ENCODE data around the gene KCNQ5. TPM values are rescaled to one million over a fixed set of nuclear protein-coding genes. Genes with fewer than 3 reads are reported as not detected.

KCNQ5 gene
- total RNA-seq, 1 donor from 2014 or later: 3.9 TPM

DNA sequence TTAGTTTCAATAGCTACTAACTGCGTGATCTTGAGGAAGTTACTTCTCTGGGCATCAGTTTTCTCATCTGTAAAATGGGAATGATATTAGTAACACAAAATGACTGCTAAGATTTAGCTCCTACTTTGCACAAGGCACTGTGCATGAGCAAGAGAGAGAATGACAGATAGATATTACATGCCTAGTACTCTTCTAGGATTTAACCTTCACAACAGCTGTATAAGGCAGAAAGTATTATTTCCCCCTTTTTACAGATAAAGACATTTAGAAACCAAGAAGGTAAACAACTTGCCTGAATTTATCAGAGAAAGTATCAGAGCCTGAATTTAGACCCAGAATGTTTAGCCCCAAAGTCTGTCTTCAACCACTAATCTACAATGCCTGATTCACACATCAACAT, 321.8 kb downstream of the KCNQ5 start:
- H3K27me3 ChIP-seq: no peaks in the 10 kb centered on the region
- H3K27ac ChIP-seq: no peak overlapping the region
- no peaks in the 10 kb centered on the region for H3K9me3 ChIP-seq
- no peak overlapping the region for H3K4me3 ChIP-seq
- DNase-seq (ENCODE audit: extremely low spot score in 2 of 2): no peak
- H3K4me1 ChIP-seq: no peaks in the 10 kb centered on the region
- intact Hi-C loops (cut with DNase I): no loop called here
- TF ChIP-seq POLR2AphosphoS5 (IDR thresholded peaks at IDR 0.05; ENCODE audit: insufficient read depth in 1 of 2, low read depth in 1 of 2) (no peak), POLR2A (IDR thresholded peaks at IDR 0.05) (no peak)
- TF ChIP-seq, protein P1, sequence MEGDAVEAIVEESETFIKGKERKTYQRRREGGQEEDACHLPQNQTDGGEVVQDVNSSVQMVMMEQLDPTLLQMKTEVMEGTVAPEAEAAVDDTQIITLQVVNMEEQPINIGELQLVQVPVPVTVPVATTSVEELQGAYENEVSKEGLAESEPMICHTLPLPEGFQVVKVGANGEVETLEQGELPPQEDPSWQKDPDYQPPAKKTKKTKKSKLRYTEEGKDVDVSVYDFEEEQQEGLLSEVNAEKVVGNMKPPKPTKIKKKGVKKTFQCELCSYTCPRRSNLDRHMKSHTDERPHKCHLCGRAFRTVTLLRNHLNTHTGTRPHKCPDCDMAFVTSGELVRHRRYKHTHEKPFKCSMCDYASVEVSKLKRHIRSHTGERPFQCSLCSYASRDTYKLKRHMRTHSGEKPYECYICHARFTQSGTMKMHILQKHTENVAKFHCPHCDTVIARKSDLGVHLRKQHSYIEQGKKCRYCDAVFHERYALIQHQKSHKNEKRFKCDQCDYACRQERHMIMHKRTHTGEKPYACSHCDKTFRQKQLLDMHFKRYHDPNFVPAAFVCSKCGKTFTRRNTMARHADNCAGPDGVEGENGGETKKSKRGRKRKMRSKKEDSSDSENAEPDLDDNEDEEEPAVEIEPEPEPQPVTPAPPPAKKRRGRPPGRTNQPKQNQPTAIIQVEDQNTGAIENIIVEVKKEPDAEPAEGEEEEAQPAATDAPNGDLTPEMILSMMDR (IDR thresholded peaks at IDR 0.05): no peak
- no peaks in the 10 kb centered on the region for H3K36me3 ChIP-seq

GRCh38 chr6:72944660-72945059, 322.8 kb downstream of the KCNQ5 start:
- DNase-seq (ENCODE audit: extremely low spot score in 2 of 2): no peak
- H3K27ac ChIP-seq: no peak overlapping the region
- H3K9me3 ChIP-seq: no peaks in the 10 kb centered on the region
- no peaks in the 10 kb centered on the region for H3K27me3 ChIP-seq
- H3K4me1 ChIP-seq: no peaks in the 10 kb centered on the region
- H3K4me3 ChIP-seq: no peak overlapping the region
- TF ChIP-seq POLR2AphosphoS5 (IDR thresholded peaks at IDR 0.05; ENCODE audit: insufficient read depth in 1 of 2, low read depth in 1 of 2) (no peak), POLR2A (IDR thresholded peaks at IDR 0.05) (no peak)
- TF ChIP-seq, protein P1 (IDR thresholded peaks at IDR 0.05): no peak
- intact Hi-C loops (cut with DNase I): no loop called here
- no peaks in the 10 kb centered on the region for H3K36me3 ChIP-seq

DNA sequence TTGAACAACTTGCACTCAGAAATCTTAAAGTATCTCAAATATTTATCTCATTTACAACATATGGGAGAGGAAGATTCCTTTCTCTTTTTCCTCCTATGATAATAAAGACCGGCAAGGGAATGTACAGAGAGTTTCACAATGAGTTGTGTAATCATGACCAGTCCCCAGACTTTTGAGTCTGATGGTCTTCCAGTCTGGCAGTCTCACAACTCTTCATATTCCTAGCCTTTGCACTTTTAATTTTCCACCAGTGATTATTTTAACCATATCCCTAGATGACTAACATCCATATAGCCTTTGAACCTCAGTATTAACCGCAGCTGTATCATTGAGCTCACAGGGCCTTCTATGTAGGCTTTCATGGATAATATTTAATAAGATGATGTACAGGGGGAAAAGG, 324.9 kb downstream of the KCNQ5 start:
- Histone ChIP-seq H3K4me1 (no peaks in the 10 kb centered on the region), H3K27ac (no peak overlapping the region), H3K4me3 (no peak overlapping the region), H3K36me3 (no peaks in the 10 kb centered on the region), H3K27me3 (no peaks in the 10 kb centered on the region), H3K9me3 (no peaks in the 10 kb centered on the region)
- TF ChIP-seq, protein P1 (IDR thresholded peaks at IDR 0.05): no peak
- TF ChIP-seq POLR2A (IDR thresholded peaks at IDR 0.05): no peak
- TF ChIP-seq POLR2AphosphoS5 (IDR thresholded peaks at IDR 0.05; ENCODE audit: insufficient read depth in 1 of 2, low read depth in 1 of 2): no peak
- intact Hi-C loops (cut with DNase I): no loop called here
- no peak for DNase-seq (ENCODE audit: extremely low spot score in 2 of 2)

GRCh38 chr6:72947534-72947933, 325.7 kb downstream of the KCNQ5 start:
- H3K4me1 ChIP-seq: no peaks in the 10 kb centered on the region
- H3K36me3 ChIP-seq: no peaks in the 10 kb centered on the region
- H3K27me3 ChIP-seq: no peaks in the 10 kb centered on the region
- TF ChIP-seq POLR2A (IDR thresholded peaks at IDR 0.05) (no peak), POLR2AphosphoS5 (IDR thresholded peaks at IDR 0.05; ENCODE audit: insufficient read depth in 1 of 2, low read depth in 1 of 2) (no peak)
- TF ChIP-seq, protein P1 (IDR thresholded peaks at IDR 0.05): no peak
- H3K9me3 ChIP-seq: no peaks in the 10 kb centered on the region
- no peak overlapping the region for H3K27ac ChIP-seq
- no peak for DNase-seq (ENCODE audit: extremely low spot score in 2 of 2)
- intact Hi-C loops (cut with DNase I): no loop called here
- no peak overlapping the region for H3K4me3 ChIP-seq

- no peak for DNase-seq (ENCODE audit: extremely low spot score in 2 of 2)
- intact Hi-C loops (cut with DNase I): no loop called here
- Histone ChIP-seq H3K4me1 (no peaks in the 10 kb centered on the region), H3K9me3 (no peaks in the 10 kb centered on the region), H3K27ac (no peak overlapping the region), H3K36me3 (no peaks in the 10 kb centered on the region), H3K4me3 (no peak overlapping the region), H3K27me3 (no peaks in the 10 kb centered on the region)
- TF ChIP-seq, protein P1 (IDR thresholded peaks at IDR 0.05): no peak
These were observed 326.3 kb downstream of the KCNQ5 start for GRCh38 chr6:72948153-72948552.

All from vagina (tissue), 2 donors.